ENCODE results near the gene PPP2R5C. TPM values are rescaled to one million over a fixed set of nuclear protein-coding genes. Genes with fewer than 3 reads are reported as not detected.
A peak's percentile ranks its signal among the peaks of the same experiment; 100 is the strongest.

The PPP2R5C gene
- total and polyA plus RNA-seq, 2 of the 4 experiments (the other 2 are of a cell fraction) = 65.9 to 78.7 TPM

- Histone ChIP-seq H3K79me1 (ENCODE audit: low read depth in 1 of 2, low read length in 2 of 2) (peaks cover 3 to 50% of the 10 kb centered on the region in 2 experiments; a peak in 2 of 4 replicates), H2BK15ac (ENCODE audit: low read depth, low read length) (no peak overlapping the region), H4K8ac (ENCODE audit: low read depth in 2 of 2, low read length in 2 of 2) (no peak overlapping the region), H4K20me1 (ENCODE audit: insufficient read depth, low read length) (peaks cover 45% of the 10 kb centered on the region), H3K4ac (ENCODE audit: low read depth, low read length) (no peak overlapping the region), H3K36me3 (ENCODE audit: control insufficient read depth, insufficient read depth, low read length) (0 out of 2 replicates have a peak, but pooled peaks cover 5% of the 10 kb centered on the region), H2BK5ac (ENCODE audit: low read depth, low read length, poor library complexity, severe bottlenecking) (no peak overlapping the region), H3K4me3 (ENCODE audit: insufficient read depth, low read depth, low read length) (no peak overlapping the region), H3K9me1 (ENCODE audit: insufficient read depth, low read length) (peaks cover 21% of the 10 kb centered on the region), H3K27me3 (ENCODE audit: control insufficient read depth, insufficient read depth, low read length) (no peaks in the 10 kb centered on the region), H3K56ac (ENCODE audit: extremely low read depth, insufficient read depth, low read length) (no peak overlapping the region), H3K4me2 (ENCODE audit: low read depth, low read length) (peak overlapping the region; percentile 19; the same call in 1 of the 2 replicates), H2AFZ (replicated peaks; ENCODE audit: low read length, poor library complexity) (no peak overlapping the region), H3K27ac (ENCODE audit: insufficient read depth, low read length) (no peak overlapping the region), H3K14ac (replicated peaks; ENCODE audit: low read depth, low read length) (no peak overlapping the region), H2AK9ac (replicated peaks; ENCODE audit: low read depth, low read length, poor library complexity) (no peak overlapping the region), H2AK5ac (ENCODE audit: low read depth, low read length) (no peak overlapping the region), H2BK120ac (ENCODE audit: low read depth, low read length) (no peak overlapping the region), H4K5ac (ENCODE audit: low read depth, low read length) (no peak overlapping the region), H3K9me3 (ENCODE audit: control insufficient read depth, insufficient read depth, low read length) (no peaks in the 10 kb centered on the region), H3K23ac (ENCODE audit: low read depth, low read length) (no peak overlapping the region), H3K4me1 (ENCODE audit: control insufficient read depth, insufficient read depth, low read length) (peaks cover 9% of the 10 kb centered on the region), H2BK20ac (ENCODE audit: low read depth, low read length) (no peak overlapping the region), H3K9ac (ENCODE audit: low read depth, low read length) (no peak overlapping the region), H4K91ac (ENCODE audit: insufficient read depth, low read depth, low read length) (no peak overlapping the region), H3K18ac (ENCODE audit: low read depth, low read length) (no peak overlapping the region)
- no peak for DNase-seq
- in situ Hi-C loops (cut with MboI; ENCODE audit: low sequenced_read_pairs) (no loop called here), intact Hi-C loops (cut with micrococcal nuclease) (no loop called here), dilution Hi-C loops (cut with HindIII; ENCODE audit: low sequenced_read_pairs, unreplicated experiment) (no loop called here)
- POLR2A ChIA-PET (ENCODE audit: unreplicated experiment) = no interaction called here
- CTCF ChIA-PET = no interaction called here
- WGBS, 2 experiments (ENCODE audit: extremely low coverage in 2 of 2, insufficient read length in 1 of 2) = 70% methylated on average over 4 of the region's 11 CpGs; no CpG with 5 or more reads in 1 of the 2 experiments
- TF ChIP-seq POLR2A (IDR thresholded peaks at IDR 0.05; ENCODE audit: low read depth, low read length) (no peak), RAD21 (IDR thresholded peaks at IDR 0.05; ENCODE audit: low read length) (no peak), FOS (IDR thresholded peaks at IDR 0.05; ENCODE audit: low read depth, low read length) (no peak), RFX5 (IDR thresholded peaks at IDR 0.05; ENCODE audit: low read depth, low read length) (no peak), MAZ (IDR thresholded peaks at IDR 0.05; ENCODE audit: borderline replicate concordance, low read depth, low read length) (no peak), SMC3 (IDR thresholded peaks at IDR 0.05; ENCODE audit: low read depth, low read length) (no peak), USF2 (IDR thresholded peaks at IDR 0.05; ENCODE audit: low read depth, low read length) (no peak), CTCF (conservative IDR thresholded peaks at IDR 0.05; ENCODE audit: low read depth, low read length) (no peak), MXI1 (IDR thresholded peaks at IDR 0.05; ENCODE audit: borderline replicate concordance, low read depth, low read length) (no peak), ELK1 (IDR thresholded peaks at IDR 0.05; ENCODE audit: borderline replicate concordance, low read depth, low read length) (no peak), BHLHE40 (IDR thresholded peaks at IDR 0.05; ENCODE audit: low read depth, low read length) (no peak), MAFK (IDR thresholded peaks at IDR 0.05; ENCODE audit: low read depth, low read length) (no peak), CEBPB (IDR thresholded peaks at IDR 0.05; ENCODE audit: low read depth, low read length) (no peak), CHD1 (IDR thresholded peaks at IDR 0.05; ENCODE audit: low read depth, low read length) (no peak), RCOR1 (IDR thresholded peaks at IDR 0.05; ENCODE audit: insufficient replicate concordance, low read length) (no peak), NFE2L2 (IDR thresholded peaks at IDR 0.05; ENCODE audit: low read depth, low read length) (no peak)
- no peak for ATAC-seq (ENCODE audit: low read depth)
- no TSS peak for BruUV-seq (replicated peaks)
Observed at GRCh38 chr14:101812071-101812470, 50.6 kb downstream of the PPP2R5C start.
